GM23338 (cell line): ENCODE data around the gene DOK7. TPM values are rescaled to one million over a fixed set of nuclear protein-coding genes. Genes with fewer than 3 reads are reported as not detected.

Experiments used
- ATAC-seq: fragments of 200-7000 bp; cut with Tn5 transposase; 3 replicates; pipeline ENCODE4 v1.9.1; 2020
- DNase-seq: peaks from one replicate; pipeline ENCODE4 v3.0.0-alpha.2; 2015; ENCODE audit warnings: low spot score
- H2AFZ ChIP-seq: fragments of 200-600 bp; sonication (generic); 2 replicates; pipeline ENCODE4 v1.8.0; 2016; ENCODE audit warnings: antibody characterized with exemption, mild to moderate bottlenecking, moderate library complexity
- H3F3A ChIP-seq: fragments of 200-600 bp; sonication (generic); replicated peaks from 2 replicates; pipeline ENCODE4 v1.8.0; 2017; ENCODE audit warnings: antibody characterized with exemption, mixed run types, low read depth
- H3K27ac ChIP-seq: fragments of 200-600 bp; sonication (generic); 2 replicates; pipeline ENCODE4 v1.6.1; 2016; ENCODE audit warnings: low read depth
- H3K27me3 ChIP-seq: fragments of 200-600 bp; sonication (generic); 2 replicates; pipeline ENCODE4 v1.8.0; 2016; ENCODE audit warnings: mild to moderate bottlenecking, mixed run types, moderate library complexity; ENCODE audit not compliant: insufficient read depth
- H3K36me3 ChIP-seq: fragments of 200-600 bp; sonication (generic); 2 replicates; pipeline ENCODE4 v1.8.0; 2016; ENCODE audit warnings: mild to moderate bottlenecking; ENCODE audit not compliant: insufficient read depth
- H3K4me1 ChIP-seq: fragments of 200-600 bp; sonication (generic); 2 replicates; pipeline ENCODE4 v1.8.0; 2016; ENCODE audit warnings: mild to moderate bottlenecking, moderate library complexity; ENCODE audit not compliant: insufficient read depth
- H3K4me2 ChIP-seq: fragments of 200-600 bp; sonication (generic); 2 replicates; pipeline ENCODE4 v1.7.1; 2017; ENCODE audit warnings: mixed run types
- H3K4me3 ChIP-seq: fragments of 200-600 bp; sonication (generic); 2 replicates; pipeline ENCODE4 v1.6.1; 2016; ENCODE audit warnings: mixed run types
- H3K79me2 ChIP-seq: fragments of 200-600 bp; sonication (generic); replicated peaks from 2 replicates; pipeline ENCODE4 v1.8.0; 2017; ENCODE audit warnings: mild to moderate bottlenecking; ENCODE audit not compliant: insufficient read depth
- H3K9me2 ChIP-seq: fragments of 200-600 bp; sonication (generic); 2 replicates; pipeline ENCODE4 v1.8.0; 2017; ENCODE audit not compliant: insufficient read depth
- H4K20me1 ChIP-seq: fragments of 200-600 bp; sonication (generic); replicated peaks from 2 replicates; pipeline ENCODE4 v1.8.0; 2017; ENCODE audit warnings: mild to moderate bottlenecking; ENCODE audit not compliant: insufficient read depth
- H3K27ac Mint-ChIP-seq: 2 replicates; pipeline ENCODE4 v1.8.0; 2020; ENCODE audit warnings: inconsistent platforms, mild to moderate bottlenecking, moderate library complexity, mixed read lengths
- H3K27me3 Mint-ChIP-seq: 3 replicates; pipeline ENCODE4 v1.8.0; 2022; ENCODE audit warnings: low read depth, mild to moderate bottlenecking, moderate library complexity, mixed read lengths, inconsistent platforms; ENCODE audit not compliant: insufficient read depth, poor library complexity
- H3K36me3 Mint-ChIP-seq: 3 replicates; pipeline ENCODE4 v1.8.0; 2021; ENCODE audit warnings: low read depth, mild to moderate bottlenecking, inconsistent platforms, moderate library complexity, mixed read lengths
- H3K4me1 Mint-ChIP-seq: 3 replicates; pipeline ENCODE4 v1.8.0; 2020; ENCODE audit warnings: mild to moderate bottlenecking, inconsistent platforms, mixed read lengths
- H3K4me3 Mint-ChIP-seq: 3 replicates; pipeline ENCODE4 v1.8.0; 2021; ENCODE audit warnings: moderate library complexity, mild to moderate bottlenecking, inconsistent platforms, mixed read lengths
- H3K9me3 Mint-ChIP-seq: 3 replicates; pipeline ENCODE4 v1.8.0; 2020; ENCODE audit warnings: moderate library complexity, mild to moderate bottlenecking, inconsistent platforms, mixed read lengths
- CREB1 ChIP-seq: fragments of 250-450 bp; sonication (Bioruptor Pico); IDR thresholded peaks from 2 replicates; pipeline ENCODE4 v1.5.0; 2020; ENCODE audit warnings: low read depth, mild to moderate bottlenecking, moderate library complexity
- CTCF ChIP-seq, 2 experiments: fragments of 200-600 bp in 1 of 2; sonication (generic) in 1 of 2; conservative IDR thresholded peaks; 2 replicates each; pipeline versions ENCODE4 v1.5.1 to v1.6.1; 2016 to 2017; ENCODE audit warnings: antibody characterized with exemption in 2 of 2, low read depth in 2 of 2, mild to moderate bottlenecking in 2 of 2, moderate library complexity in 1 of 2
- ETS1 ChIP-seq: IDR thresholded peaks from 2 replicates; pipeline ENCODE4 v1.6.1; 2016; ENCODE audit warnings: antibody characterized with exemption
- EZH2phosphoT487 ChIP-seq: fragments of 200-600 bp; sonication (generic); IDR thresholded peaks from one replicate; pipeline ENCODE4 v1.8.1; 2018; ENCODE audit warnings: antibody characterized with exemption; ENCODE audit not compliant: unreplicated experiment
- JUNB ChIP-seq: IDR thresholded peaks from one replicate; pipeline ENCODE4 v1.6.1; 2016; ENCODE audit warnings: antibody characterized with exemption; ENCODE audit not compliant: unreplicated experiment
- NANOG ChIP-seq: IDR thresholded peaks from 2 replicates; pipeline ENCODE4 v1.6.1; 2016; ENCODE audit warnings: antibody characterized with exemption, borderline replicate concordance
- ZNF114 ChIP-seq: fragments of 250-450 bp; sonication (Bioruptor Pico); IDR thresholded peaks from 2 replicates; pipeline ENCODE4 v1.5.0; 2020; ENCODE audit warnings: mild to moderate bottlenecking, moderate library complexity
- ZNF331 ChIP-seq: fragments of 250-450 bp; sonication (Bioruptor Pico); IDR thresholded peaks from 2 replicates; pipeline ENCODE4 v1.5.0; 2020; ENCODE audit warnings: low read depth, mild to moderate bottlenecking, moderate library complexity
- ZNF462 ChIP-seq: fragments of 250-450 bp; sonication (Bioruptor Pico); IDR thresholded peaks from 2 replicates; pipeline ENCODE4 v1.5.0; 2020; ENCODE audit warnings: mild to moderate bottlenecking, moderate library complexity
- polyA plus RNA-seq: library from polyadenylated mRNA; unstranded; fragments of >200 nt; fragmentation: Nextera tagmentation; extraction: Ambion mirVana; gene quantifications from 2 replicates; pipeline ENCODE4 v1.2.1, GENCODE V29; 2016
- total RNA-seq: library from RNA; depleted of rRNA; stranded (reverse); fragments of >200 nt; shearing (Covaris generic); gene quantifications from 2 replicates; pipeline ENCODE4 v1.2.3, GENCODE V29; 2014

DOK7 gene
- total and polyA plus RNA-seq, 2 experiments from 2014 or later = 0.34 to 0.52 TPM

DNA sequence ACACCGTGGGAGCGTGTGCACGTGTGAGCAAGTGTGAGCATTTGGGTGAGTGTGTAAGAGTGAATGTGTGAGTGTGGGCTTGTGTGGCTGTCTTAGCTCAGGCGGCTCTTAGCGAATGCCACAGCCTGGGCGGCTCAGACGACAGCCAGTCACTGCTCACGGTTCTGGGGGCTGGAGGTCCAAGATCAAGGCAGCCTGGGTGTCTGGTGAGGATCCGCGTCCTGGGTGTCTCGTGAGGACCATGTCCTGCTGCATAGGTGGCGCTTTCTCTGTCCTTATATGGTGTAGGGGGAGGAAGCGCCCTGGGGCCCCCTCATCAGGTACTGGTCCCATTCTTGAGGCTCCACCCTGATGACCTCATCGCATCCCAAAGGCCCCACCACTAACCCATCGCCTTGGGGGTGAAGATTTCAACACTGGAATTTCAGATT is 4.5 kb downstream of the DOK7 start:
- peaks cover 30% of the 10 kb centered on the region for H3K27me3 Mint-ChIP-seq
- H3K36me3 Mint-ChIP-seq = no peaks in the 10 kb centered on the region
- H3K4me2 ChIP-seq = no peak overlapping the region
- DNase-seq (no peak), ATAC-seq (no peak)
- H3K79me2 ChIP-seq = no peaks in the 10 kb centered on the region
- H3K36me3 ChIP-seq = no peaks in the 10 kb centered on the region
- no peaks in the 10 kb centered on the region for H3F3A ChIP-seq
- no peak overlapping the region for H3K4me3 Mint-ChIP-seq
- H3K27ac ChIP-seq = no peak overlapping the region
- H3K4me3 ChIP-seq = no peak overlapping the region
- no peak overlapping the region for H2AFZ ChIP-seq
- H3K4me1 Mint-ChIP-seq = no peaks in the 10 kb centered on the region; the same call in 2 of the 3 replicates
- H3K9me2 ChIP-seq = no peaks in the 10 kb centered on the region
- H4K20me1 ChIP-seq = no peaks in the 10 kb centered on the region
- no peaks in the 10 kb centered on the region; the same call in 2 of the 3 replicates for H3K9me3 Mint-ChIP-seq
- H3K27me3 ChIP-seq = peaks cover 13% of the 10 kb centered on the region
- H3K27ac Mint-ChIP-seq = no peak overlapping the region
- no peaks in the 10 kb centered on the region; the same call in 1 of the 2 replicates for H3K4me1 ChIP-seq
- TF ChIP-seq JUNB (no peak), NANOG (no peak), CREB1 (CRISPR knock-in tag) (no peak), CTCF (conservative IDR thresholded peaks at IDR 0.05; ENCODE audit: low read depth in 2 of 2) (no peak)

DNA sequence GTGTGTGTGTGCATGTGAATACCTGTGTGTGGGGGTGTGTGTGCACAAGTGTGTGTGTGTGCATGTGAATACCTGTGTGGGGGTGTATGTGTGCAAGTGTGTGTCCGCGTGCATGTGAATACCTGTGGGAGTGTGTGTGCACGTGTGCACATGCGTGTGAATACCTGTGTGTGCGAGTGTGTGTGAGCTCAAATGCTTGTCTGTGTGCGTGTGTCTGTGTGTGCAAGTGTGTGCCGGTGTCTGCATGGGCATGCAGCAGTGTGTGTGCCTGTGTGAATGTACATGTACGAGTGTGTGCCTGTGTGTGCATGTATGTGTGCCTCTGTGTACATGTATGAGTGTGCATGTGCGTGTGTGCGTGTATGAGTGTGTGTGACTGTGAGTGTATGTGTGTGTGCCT is 5.0 kb downstream of the DOK7 start:
- ATAC-seq (no peak), DNase-seq (no peak)
- no peak overlapping the region for H3K4me3 Mint-ChIP-seq
- peaks cover 3% of the 10 kb centered on the region; the same call in 1 of the 3 replicates for H3K4me1 Mint-ChIP-seq
- Histone ChIP-seq H2AFZ (no peak overlapping the region), H3K4me1 (no peaks in the 10 kb centered on the region), H3K9me2 (no peaks in the 10 kb centered on the region), H3F3A (no peaks in the 10 kb centered on the region), H3K4me2 (no peak overlapping the region), H3K27me3 (peaks cover 9% of the 10 kb centered on the region; the same call in 1 of the 2 replicates), H4K20me1 (no peaks in the 10 kb centered on the region), H3K36me3 (no peaks in the 10 kb centered on the region), H3K4me3 (no peak overlapping the region), H3K79me2 (no peaks in the 10 kb centered on the region), H3K27ac (no peak overlapping the region)
- no peaks in the 10 kb centered on the region for H3K36me3 Mint-ChIP-seq
- H3K27ac Mint-ChIP-seq = no peak overlapping the region
- no peaks in the 10 kb centered on the region; the same call in 2 of the 3 replicates for H3K9me3 Mint-ChIP-seq
- peaks cover 29% of the 10 kb centered on the region for H3K27me3 Mint-ChIP-seq
- TF ChIP-seq ETS1 (no peak), ZNF331 (CRISPR knock-in tag) (no peak), EZH2phosphoT487 (no peak), CREB1 (CRISPR knock-in tag) (no peak), CTCF (conservative IDR thresholded peaks at IDR 0.05; ENCODE audit: low read depth in 2 of 2) (no peak), JUNB (no peak), ZNF462 (CRISPR knock-in tag) (no peak), NANOG (no peak), ZNF114 (no peak)
